ENCODE measurements around the gene FRY. TPM values are rescaled to one million over a fixed set of nuclear protein-coding genes. Genes with fewer than 3 reads are reported as not detected.

FRY gene
- total and polyA plus RNA-seq, 4 donors = 6.2 to 31.2 (median 12.7) TPM

- no peak overlapping the region for H3K4me3 ChIP-seq (ENCODE audit: low read depth in 1 of 3, low read length in 3 of 3)
- H3K36me3 ChIP-seq (ENCODE audit: control insufficient read depth in 4 of 4, insufficient read depth in 3 of 4, low read depth in 1 of 4, low read length in 3 of 4) = peaks cover 0 to 17% (median 7%) of the 10 kb centered on the region in 4 donors
- TF ChIP-seq JUND (IDR thresholded peaks at IDR 0.05) = no peak
- no peak for TF ChIP-seq ATF3 (IDR thresholded peaks at IDR 0.05)
- no peak overlapping the region for H3K27ac ChIP-seq (ENCODE audit: low read depth in 1 of 2, low read length in 2 of 2)
- no peak for DNase-seq (ENCODE audit: low spot score)
- no peaks in the 10 kb centered on the region for H3K4me1 ChIP-seq (ENCODE audit: control insufficient read depth in 4 of 4, insufficient read depth in 4 of 4, low read length in 3 of 4)
- no peaks in the 10 kb centered on the region for H3K27me3 ChIP-seq (ENCODE audit: control insufficient read depth in 4 of 4, insufficient read depth in 4 of 4, low read length in 3 of 4)
- 69% methylated on average over 4 of the region's 4 CpGs for WGBS
- no peaks in the 10 kb centered on the region for H3K9me3 ChIP-seq (ENCODE audit: control insufficient read depth in 4 of 4, low read length in 3 of 4)
- H3K9ac ChIP-seq (ENCODE audit: low read depth in 1 of 2, low read length in 2 of 2) = no peak overlapping the region
Observed at GRCh38 chr13:32205431-32206096, 174.0 kb downstream of the FRY start.

GRCh38 chr13:32206097-32206740 is 174.6 kb downstream of the FRY start:
- 79% methylated on average over 5 of the region's 5 CpGs for WGBS

More at GRCh38 chr13:32206097-32206740, 174.6 kb downstream of the FRY start:
- TF ChIP-seq HNF4G (IDR thresholded peaks at IDR 0.05) (no peak), JUND (IDR thresholded peaks at IDR 0.05) (no peak), ZBTB33 (IDR thresholded peaks at IDR 0.05) (no peak), SP1 (IDR thresholded peaks at IDR 0.05) (no peak), FOXA1 (IDR thresholded peaks at IDR 0.05) (no peak), TAF1 (conservative IDR thresholded peaks at IDR 0.05) (no peak), EGR1 (IDR thresholded peaks at IDR 0.05; ENCODE audit: low read depth in 2 of 2) (no peak), RXRA (IDR thresholded peaks at IDR 0.05) (no peak), RAD21 (IDR thresholded peaks at IDR 0.05) (no peak), GABPA (IDR thresholded peaks at IDR 0.05 in 1 of 2, conservative IDR thresholded peaks at IDR 0.05 in 1 of 2) (no peak), NR2F2 (IDR thresholded peaks at IDR 0.05) (no peak), HNF4A (conservative IDR thresholded peaks at IDR 0.05) (no peak), MAX (IDR thresholded peaks at IDR 0.05) (no peak), ATF3 (IDR thresholded peaks at IDR 0.05) (no peak), YY1 (IDR thresholded peaks at IDR 0.05) (no peak), CTCF (IDR thresholded peaks at IDR 0.05; ENCODE audit: low read depth, low read length, missing input control) (no peak)
- Histone ChIP-seq H3K9ac (ENCODE audit: low read depth in 1 of 2, low read length in 2 of 2) (no peak overlapping the region), H3K36me3 (ENCODE audit: control insufficient read depth in 4 of 4, insufficient read depth in 3 of 4, low read depth in 1 of 4, low read length in 3 of 4) (peaks cover 0 to 22% (median 9%) of the 10 kb centered on the region in 4 donors), H3K27me3 (ENCODE audit: control insufficient read depth in 4 of 4, insufficient read depth in 4 of 4, low read length in 3 of 4) (no peaks in the 10 kb centered on the region), H3K4me1 (ENCODE audit: control insufficient read depth in 4 of 4, insufficient read depth in 4 of 4, low read length in 3 of 4) (no peaks in the 10 kb centered on the region), H3K4me3 (ENCODE audit: low read depth in 1 of 3, low read length in 3 of 3) (no peak overlapping the region), H3K9me3 (ENCODE audit: control insufficient read depth in 4 of 4, low read length in 3 of 4) (no peaks in the 10 kb centered on the region), H3K27ac (ENCODE audit: low read depth in 1 of 2, low read length in 2 of 2) (no peak overlapping the region)
- no peak for DNase-seq (ENCODE audit: low spot score)
